ENCODE results near the gene ARL11. TPM values are rescaled to one million over a fixed set of nuclear protein-coding genes. Genes with fewer than 3 reads are reported as not detected.

ARL11 gene
- total RNA-seq, 1 donor from 2014 or later, result not detected

- Histone ChIP-seq H3K4me2 (ENCODE audit: low read length) (peak overlapping the region; percentile 3), H3K36me3 (ENCODE audit: insufficient read depth, low read length) (peaks cover 2% of the 10 kb centered on the region), H2AFZ (ENCODE audit: low read depth, low read length) (no peak overlapping the region), H3K9ac (ENCODE audit: low read length) (no peak overlapping the region), H3K79me2 (ENCODE audit: insufficient read depth, low read length) (peaks cover 54% of the 10 kb centered on the region), H3K27ac (ENCODE audit: low read depth, low read length) (no peak overlapping the region), H4K20me1 (ENCODE audit: insufficient read depth, low read length) (peaks cover 30% of the 10 kb centered on the region), H3K27me3 (ENCODE audit: insufficient read depth, low read length) (no peaks in the 10 kb centered on the region), H3K4me3 (ENCODE audit: insufficient read depth, low read depth, low read length) (no peak overlapping the region), H3K4me1 (ENCODE audit: insufficient read depth, low read length) (peaks cover 6% of the 10 kb centered on the region), H3K9me3 (ENCODE audit: insufficient read depth, low read depth, low read length) (no peaks in the 10 kb centered on the region)
- no peaks in the 10 kb centered on the region for H3K4me1 Mint-ChIP-seq (ENCODE audit: low read depth, unreplicated experiment)
- no peak for TF ChIP-seq CTCF (IDR thresholded peaks at IDR 0.05; ENCODE audit: insufficient read depth, low read depth, low read length)
- no peak for TF ChIP-seq EZH2 (IDR thresholded peaks at IDR 0.05; ENCODE audit: insufficient read depth, low read length)
- H3K27me3 Mint-ChIP-seq (ENCODE audit: low read depth, unreplicated experiment), result no peaks in the 10 kb centered on the region
- H3K4me3 Mint-ChIP-seq (ENCODE audit: unreplicated experiment), result no peak overlapping the region
- no peak overlapping the region for H3K27ac Mint-ChIP-seq (ENCODE audit: unreplicated experiment)
- no peaks in the 10 kb centered on the region for H3K9me3 Mint-ChIP-seq (ENCODE audit: unreplicated experiment)
- FAIRE-seq, result peak; percentile 5
- H3K36me3 Mint-ChIP-seq (ENCODE audit: low read depth, unreplicated experiment), result peaks cover 19% of the 10 kb centered on the region
- DNase-seq (ENCODE audit: low read depth), result peak; percentile 57
Observed at GRCh38 chr13:49681842-49682435, 53.6 kb downstream of the ARL11 start.

Other genes with a start within 250 kb of the ARL11 start
- gene CAB39L, start 184.4 kb upstream of the ARL11 start, total RNA-seq, result 13.2 and 13.7 TPM in 2 replicates
- 5.6 and 5.8 TPM in 2 replicates for gene SETDB2, start 184.2 kb upstream of the ARL11 start, total RNA-seq
- 26.8 and 30.8 TPM in 2 replicates for gene PHF11, start 132.6 kb upstream of the ARL11 start, total RNA-seq
- gene RCBTB1, start 42.9 kb upstream of the ARL11 start, total RNA-seq, result 16.1 and 16.3 TPM in 2 replicates
- gene EBPL, start 63.0 kb downstream of the ARL11 start, total RNA-seq, result 57.6 and 62.1 TPM in 2 replicates
- 54.9 and 62.0 TPM in 2 replicates for gene KPNA3, start 164.2 kb downstream of the ARL11 start, total RNA-seq

Data from astrocyte (in vitro differentiated cells and primary cell).